Measurements from ENCODE around the gene PODXL2.

PODXL2 gene

GRCh38 chr3:127690823-127691452, 62.0 kb downstream of the PODXL2 start:
- DNase-seq (ENCODE audit: low spot score): peak; percentile 50
- CTCF ChIA-PET: interaction anchor here (0.5 to 0.9 kb wide), 16 partner anchors 9 to 375 kb away, joined by 3 to 5 read pairs (median 3); no protein-coding TSS in a partner anchor
- TF ChIP-seq CTCF (conservative IDR thresholded peaks at IDR 0.05; ENCODE audit: low read depth): peak; percentile 69
- H3K27ac ChIP-seq: peak overlapping the region; percentile 98
- POLR2A ChIA-PET (ENCODE audit: low non-redundant PET): interaction anchor here (0.6 kb wide), 1 partner anchor 134 kb away, joined by 5 read pairs; no protein-coding TSS in a partner anchor

- ChIA-PET CTCF (interaction anchor here (0.5 to 0.9 kb wide), 16 partner anchors 9 to 374 kb away, joined by 3 to 5 read pairs (median 3); no protein-coding TSS in a partner anchor), POLR2A (ENCODE audit: low non-redundant PET) (interaction anchor here (0.7 kb wide), 1 partner anchor 15 kb away, joined by 9 read pairs; no protein-coding TSS in a partner anchor)
- no peak for TF ChIP-seq CTCF (conservative IDR thresholded peaks at IDR 0.05; ENCODE audit: low read depth)
- H3K27ac ChIP-seq: peak overlapping the region; percentile 98
- no peak for DNase-seq (ENCODE audit: low spot score)
Observed at GRCh38 chr3:127691489-127691888, 62.5 kb downstream of the PODXL2 start.

- CTCF ChIA-PET: interaction anchor here (0.7 kb wide), 1 partner anchor 102 kb away, joined by 3 read pairs; no protein-coding TSS in a partner anchor
- no peak for TF ChIP-seq CTCF (conservative IDR thresholded peaks at IDR 0.05; ENCODE audit: low read depth)
- POLR2A ChIA-PET (ENCODE audit: low non-redundant PET): interaction anchor here (0.7 kb wide), 1 partner anchor 15 kb away, joined by 9 read pairs; no protein-coding TSS in a partner anchor
- DNase-seq (ENCODE audit: low spot score): no peak
- H3K27ac ChIP-seq: peak overlapping the region; percentile 98
Observed at GRCh38 chr3:127691974-127692373, 63.0 kb downstream of the PODXL2 start.

GRCh38 chr3:127692501-127693335, 63.7 kb downstream of the PODXL2 start:
- DNase-seq (ENCODE audit: low spot score): no peak
- POLR2A ChIA-PET (ENCODE audit: low non-redundant PET): no interaction called here
- CTCF ChIA-PET: no interaction called here
- TF ChIP-seq CTCF (conservative IDR thresholded peaks at IDR 0.05; ENCODE audit: low read depth): no peak
- peak overlapping the region; percentile 98 for H3K27ac ChIP-seq

- ChIA-PET POLR2A (ENCODE audit: low non-redundant PET) (no interaction called here), CTCF (no interaction called here)
- H3K27ac ChIP-seq: peak overlapping the region; percentile 98
- no peak for TF ChIP-seq CTCF (conservative IDR thresholded peaks at IDR 0.05; ENCODE audit: low read depth)
- no peak for DNase-seq (ENCODE audit: low spot score)
Observed at GRCh38 chr3:127693336-127693843, 64.4 kb downstream of the PODXL2 start.
